ENCODE results near the gene PIGBOS1.
A peak's percentile ranks its signal among the peaks of the same experiment; 100 is the strongest.
"Not testable (repeated sequence)": the region's sequence is repeated elsewhere in the genome, so short reads cannot be mapped to it uniquely, and the experiment has no call there.

PIGBOS1 gene, protein sequence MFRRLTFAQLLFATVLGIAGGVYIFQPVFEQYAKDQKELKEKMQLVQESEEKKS

DNA sequence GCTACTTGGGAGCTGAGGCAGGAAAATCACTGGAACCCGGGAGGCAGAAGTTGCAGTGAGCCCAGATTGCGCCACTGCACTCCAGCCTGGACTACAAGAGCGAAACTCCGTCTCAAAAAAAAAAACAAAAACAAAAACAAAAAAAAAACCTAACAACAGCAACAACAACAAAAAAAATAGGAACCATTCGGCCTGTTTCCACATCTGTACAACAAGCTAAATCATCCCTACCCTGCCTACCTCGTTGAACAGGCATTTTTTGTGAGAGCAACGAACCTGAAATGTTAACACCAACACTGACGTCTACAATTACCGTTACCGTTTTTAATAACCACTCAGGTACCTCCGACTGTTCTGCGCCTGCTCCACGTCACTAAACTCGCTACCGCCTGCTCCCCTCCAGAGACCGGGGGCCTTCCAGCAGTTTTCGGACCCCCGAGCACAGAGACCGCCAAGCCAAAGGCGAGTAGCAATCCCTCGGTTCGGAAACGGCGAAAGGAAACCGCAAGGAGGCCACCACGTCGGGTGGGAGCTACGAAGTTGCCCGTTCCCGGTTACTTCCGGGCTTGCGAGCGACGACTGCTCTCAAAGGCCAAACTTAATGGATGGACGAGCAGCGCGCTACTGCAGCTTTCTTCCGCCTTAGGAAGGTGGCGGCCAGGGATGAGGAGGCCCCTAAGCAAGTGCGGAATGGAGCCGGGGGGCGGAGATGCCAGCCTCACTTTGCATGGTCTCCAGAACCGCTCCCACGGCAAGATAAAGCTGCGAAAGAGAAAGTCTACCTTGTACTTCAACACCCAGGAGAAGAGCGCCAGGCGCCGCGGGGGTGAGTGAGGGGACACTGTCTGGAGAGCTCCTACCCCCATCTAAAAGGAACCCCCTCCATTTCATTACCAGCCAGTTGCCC, at the start of gene PIGBOS1, which contains the start of gene PIGB:
Gene PIGBOS1 (minus strand): TSS at position 536 of the 907 bp plus-strand sequence. CDS start 1,331 bp downstream, outside the sequence.
Gene PIGB (plus strand): TSS at position 635 of the 907 bp plus-strand sequence. CDS start 29 bp downstream, at position 664.
- peak; percentile 89 for DNase-seq (ENCODE audit: low spot score)
- FAIRE-seq: no peak

DNA sequence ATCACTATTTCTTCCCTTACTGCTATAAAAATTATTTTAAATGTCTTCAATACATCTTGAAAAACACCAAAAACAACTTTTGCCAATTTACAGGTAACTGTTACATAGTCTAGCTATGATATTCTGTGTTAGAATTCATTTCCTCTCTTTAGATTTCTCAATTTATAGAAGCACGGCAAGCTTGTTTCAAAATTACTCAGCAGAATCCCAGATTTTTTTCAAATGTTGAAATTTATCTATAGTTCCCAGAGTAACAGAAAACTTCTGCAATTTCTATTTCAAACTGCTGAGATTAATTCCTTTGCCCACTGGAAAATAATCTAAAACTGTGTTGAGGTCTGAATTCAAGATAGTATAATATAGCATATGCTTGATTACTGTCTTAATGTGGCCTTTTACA, 48.1 kb upstream of the PIGBOS1 start:
- no peak for DNase-seq (ENCODE audit: low spot score)
- no peak for FAIRE-seq

DNA sequence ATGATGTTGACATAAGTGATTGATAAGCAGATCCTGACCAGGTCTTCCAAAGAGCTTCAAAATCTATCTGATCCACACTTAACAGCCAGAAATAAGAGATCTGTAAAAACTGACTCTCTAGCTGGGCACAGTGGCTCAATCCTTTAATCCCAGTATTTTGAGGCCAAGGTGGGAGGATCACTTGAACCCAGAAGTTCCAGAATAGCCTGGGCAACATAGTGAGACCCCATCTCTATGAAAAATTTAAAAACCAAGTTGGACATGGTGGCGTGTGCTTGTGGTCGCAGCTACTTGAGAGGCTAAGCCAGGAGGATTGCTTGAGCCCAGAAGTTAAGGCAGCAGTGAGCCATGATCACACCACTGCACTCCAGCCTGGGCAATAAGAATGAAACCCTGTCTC, 43.7 kb upstream of the PIGBOS1 start:
- no peak for DNase-seq (ENCODE audit: low spot score)
- FAIRE-seq: no peak

DNA sequence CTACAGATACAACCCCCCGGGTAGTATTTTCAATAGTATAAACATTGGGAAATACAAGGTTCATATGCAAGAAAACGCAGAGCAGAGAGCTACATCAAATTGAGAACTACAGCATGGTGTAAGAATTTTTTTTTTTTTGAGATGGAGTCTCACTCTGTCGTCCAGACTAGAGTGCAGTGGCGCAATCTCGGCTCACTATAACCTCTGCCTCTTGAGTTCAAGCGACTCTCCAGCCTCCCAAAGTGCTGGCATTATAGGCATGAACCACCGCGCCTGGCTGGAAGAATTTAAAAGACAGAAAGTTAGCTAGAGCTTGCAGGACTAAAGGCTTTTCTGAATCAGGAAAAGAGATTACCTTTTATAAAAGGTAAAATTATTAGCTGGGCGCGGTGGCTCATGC, 42.1 kb upstream of the PIGBOS1 start:
- FAIRE-seq: no peak
- no peak for DNase-seq (ENCODE audit: low spot score)

DNA sequence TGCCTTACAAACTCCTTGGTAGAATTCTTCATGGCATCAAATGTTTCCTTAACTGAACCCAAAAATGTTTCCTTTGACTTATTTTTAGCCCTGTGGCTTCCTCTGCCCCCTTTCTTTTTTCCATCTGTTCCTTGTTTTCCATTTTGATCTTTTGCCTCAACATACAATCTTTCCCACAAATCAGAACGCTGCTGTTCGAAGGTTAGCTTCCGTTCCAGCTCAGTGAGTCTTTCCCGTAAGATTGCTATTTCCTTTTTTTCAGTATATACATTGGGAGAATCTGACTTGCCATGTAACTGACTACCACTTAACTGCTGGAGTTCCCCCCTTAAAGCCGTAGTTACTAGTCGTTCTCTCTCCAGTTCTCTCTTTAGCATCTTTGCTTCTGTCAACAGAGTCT, 41.3 kb upstream of the PIGBOS1 start:
- FAIRE-seq (no peak), DNase-seq (ENCODE audit: low spot score) (no peak)

DNA sequence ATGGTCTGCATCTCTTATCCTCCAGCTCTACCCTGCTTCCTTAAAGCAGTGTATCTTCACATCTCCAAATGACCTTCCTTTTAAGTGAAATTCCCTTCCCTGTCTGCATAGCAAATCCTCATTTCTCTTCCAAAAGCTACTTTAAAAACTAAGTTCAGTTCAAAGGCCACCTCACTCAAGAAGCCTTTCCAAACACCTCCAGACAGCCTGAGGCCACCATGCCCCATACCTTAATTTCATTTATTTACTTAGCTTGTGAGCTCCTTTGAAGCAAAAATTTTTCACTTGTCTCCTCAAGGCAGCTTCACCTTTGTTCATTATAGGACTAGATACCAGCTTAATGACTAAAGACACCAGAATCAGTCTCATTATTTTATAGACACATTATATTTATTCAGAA, 39.5 kb upstream of the PIGBOS1 start:
- FAIRE-seq (no peak), DNase-seq (ENCODE audit: low spot score) (no peak)

DNA sequence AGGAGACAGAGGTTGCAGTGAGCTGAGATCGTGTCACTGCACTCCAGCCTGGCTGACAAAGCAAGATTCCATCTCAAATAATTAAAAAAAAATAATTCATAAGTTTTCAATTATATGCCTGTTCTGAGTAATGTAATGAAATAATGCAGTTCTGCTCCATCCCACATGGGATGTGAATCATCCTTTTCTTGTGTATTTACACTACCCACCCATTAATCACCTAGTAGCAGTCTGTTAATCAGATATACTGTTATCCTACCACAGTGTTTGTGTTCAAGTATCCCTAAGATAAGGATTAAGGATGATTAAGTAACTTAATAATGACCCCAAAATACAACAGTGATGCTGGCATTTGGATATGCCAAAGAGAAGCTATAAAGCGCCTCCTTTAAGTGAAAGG, 38.9 kb upstream of the PIGBOS1 start:
- FAIRE-seq: no peak
- no peak for DNase-seq (ENCODE audit: low spot score)

DNA sequence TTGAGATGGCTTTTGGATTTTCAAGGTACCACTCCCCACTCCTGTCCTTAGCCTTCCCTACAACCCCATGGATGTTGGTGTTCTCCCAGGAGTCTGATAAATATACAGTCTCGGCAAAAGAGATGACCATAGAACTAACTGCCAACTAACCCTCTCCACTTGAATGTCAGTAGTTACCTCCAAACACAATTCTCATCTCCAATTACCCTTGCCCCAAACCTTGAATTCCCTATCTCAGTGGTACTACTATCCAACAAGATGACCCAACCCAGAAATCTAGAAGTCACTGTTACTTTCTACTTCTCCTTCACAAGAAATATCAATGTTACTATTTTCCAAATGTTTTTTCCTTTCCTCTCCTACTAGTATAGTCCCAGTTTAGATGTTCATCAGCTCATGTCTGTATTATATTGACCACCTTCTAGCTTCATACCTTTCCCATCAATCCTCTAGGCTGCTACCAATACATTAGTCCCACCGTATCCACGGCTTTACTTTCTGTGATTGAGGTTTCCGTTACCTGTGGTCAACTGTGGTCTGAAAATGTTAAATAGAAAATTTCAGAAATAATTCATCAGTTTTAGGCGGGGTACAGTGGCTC, 38.2 kb upstream of the PIGBOS1 start:
- FAIRE-seq (no peak), DNase-seq (ENCODE audit: low spot score) (no peak)

DNA sequence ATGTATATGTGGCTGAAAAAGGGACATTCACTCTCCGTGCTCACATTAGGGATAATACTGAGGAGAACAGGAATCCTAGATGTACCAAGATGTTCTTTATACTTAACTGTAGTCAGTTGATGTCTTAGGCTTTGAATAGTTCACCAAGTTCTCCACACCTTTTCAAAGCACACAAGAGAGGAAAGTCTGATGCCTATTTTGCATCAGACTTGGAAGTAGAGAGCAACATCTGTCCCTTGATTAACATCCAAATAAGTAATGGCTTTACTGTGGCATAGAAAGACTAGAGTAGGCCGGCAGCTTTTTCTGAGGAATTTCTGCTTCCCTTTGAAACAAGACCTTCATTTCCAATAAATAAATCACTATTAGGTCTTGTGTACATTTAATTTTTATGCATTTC, 34.1 kb upstream of the PIGBOS1 start:
- DNase-seq (ENCODE audit: low spot score) (no peak), FAIRE-seq (no peak)

DNA sequence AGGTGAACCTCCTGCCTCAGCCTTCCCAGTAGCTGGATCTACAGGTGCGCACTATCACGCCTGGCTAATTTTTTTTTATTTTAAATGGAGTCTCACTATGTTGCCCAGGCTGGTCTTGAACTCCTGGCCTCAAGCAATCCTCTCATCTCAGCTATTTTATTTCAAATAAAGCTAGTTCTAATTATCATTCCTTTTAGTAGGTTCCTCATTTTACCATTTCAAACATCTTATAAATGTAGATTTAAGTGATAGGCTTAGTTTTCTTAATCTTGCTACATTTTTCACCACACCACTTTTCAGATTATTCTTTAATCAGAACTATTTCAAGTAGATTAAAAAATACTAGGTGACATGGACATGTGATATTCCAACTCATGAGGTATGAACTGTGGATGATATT, 30.4 kb upstream of the PIGBOS1 start:
- DNase-seq (ENCODE audit: low spot score): no peak
- FAIRE-seq: no peak

DNA sequence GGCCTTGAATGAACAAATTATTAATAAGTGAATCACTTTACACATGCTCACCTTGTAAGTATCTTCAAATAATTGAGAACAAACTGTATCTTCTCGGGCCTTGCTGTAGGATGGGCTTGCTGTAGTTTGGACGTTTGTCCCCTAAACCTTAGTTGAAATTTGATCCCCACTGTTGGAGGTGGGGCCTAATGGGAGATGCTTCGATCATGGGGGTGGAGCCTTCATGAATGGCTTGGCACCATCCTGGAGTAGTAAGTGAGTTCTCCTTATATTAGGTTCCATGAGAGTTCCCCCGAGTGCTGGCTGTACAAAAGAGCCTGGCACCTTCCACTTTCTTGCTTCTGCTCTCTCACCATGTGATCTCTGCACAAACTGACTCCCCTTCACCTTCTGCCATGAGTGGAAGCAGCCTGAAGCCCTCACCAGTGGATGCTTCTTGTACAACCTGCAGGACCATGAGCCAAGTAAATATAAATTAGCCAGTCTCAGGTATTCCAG, 29.4 kb upstream of the PIGBOS1 start:
- no peak for DNase-seq (ENCODE audit: low spot score)
- no peak for FAIRE-seq

DNA sequence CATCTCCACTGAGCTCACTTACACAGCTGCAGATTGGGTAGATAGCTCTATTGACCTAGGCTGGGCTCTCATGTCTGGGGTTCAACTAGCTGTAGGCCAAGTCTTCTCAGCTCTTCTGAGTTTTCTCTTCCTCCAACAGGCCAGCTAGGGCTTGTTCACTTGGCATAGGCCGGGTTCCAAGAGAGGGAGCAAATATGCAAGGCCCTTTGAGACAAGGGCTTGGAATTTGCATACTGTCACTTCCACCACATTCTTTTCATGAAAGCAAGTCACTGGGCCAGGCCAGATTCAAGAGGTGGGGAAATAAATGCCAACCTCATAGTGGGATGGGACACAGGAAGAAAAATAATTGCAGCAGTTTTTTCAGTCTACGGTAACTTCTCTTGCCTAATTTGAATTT, 25.3 kb upstream of the PIGBOS1 start:
- DNase-seq (ENCODE audit: low spot score): no peak

DNA sequence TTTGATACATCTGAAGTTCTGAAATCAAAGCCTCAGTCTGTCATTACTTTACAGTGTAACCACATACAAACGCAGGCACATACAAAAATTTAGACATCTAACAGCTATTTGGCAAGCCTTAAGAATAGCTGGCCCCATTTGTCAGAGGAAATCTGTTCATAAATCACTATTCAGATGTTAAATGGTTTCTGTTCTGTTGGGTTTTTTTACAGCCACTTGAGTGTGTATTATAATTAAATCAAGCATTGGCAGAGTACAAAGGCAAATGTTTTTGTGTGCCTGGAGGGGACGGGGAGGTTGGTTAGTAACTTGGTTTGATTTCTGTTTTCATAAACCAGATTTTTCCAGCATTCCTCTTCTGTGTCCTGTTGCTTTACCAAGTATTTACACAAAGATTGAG, 24.2 kb upstream of the PIGBOS1 start:
- DNase-seq (ENCODE audit: low spot score) (no peak), FAIRE-seq (no peak)

More for the DNA sequence above, 25.3 kb upstream of the PIGBOS1 start:
- FAIRE-seq: no peak

DNA sequence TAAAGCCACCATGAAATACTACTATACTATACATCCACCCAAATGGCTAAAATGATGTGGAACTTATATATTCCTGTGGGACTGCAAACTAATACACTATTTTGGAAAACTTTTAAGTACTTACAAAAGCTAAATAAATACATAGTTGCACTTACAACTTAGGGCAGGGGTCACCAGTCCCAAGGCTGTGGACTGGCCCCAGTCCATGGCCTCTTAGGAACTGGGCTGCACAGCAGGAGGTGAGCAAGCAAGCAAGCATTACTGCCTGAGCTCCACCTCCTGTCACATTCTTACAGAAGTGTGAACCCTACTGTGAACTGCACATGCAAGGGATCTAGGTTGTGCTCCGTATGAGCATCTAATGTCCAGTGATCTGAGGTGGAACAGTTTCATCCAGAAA, 18.2 kb upstream of the PIGBOS1 start:
- no peak for FAIRE-seq
- no peak for DNase-seq (ENCODE audit: low spot score)

DNA sequence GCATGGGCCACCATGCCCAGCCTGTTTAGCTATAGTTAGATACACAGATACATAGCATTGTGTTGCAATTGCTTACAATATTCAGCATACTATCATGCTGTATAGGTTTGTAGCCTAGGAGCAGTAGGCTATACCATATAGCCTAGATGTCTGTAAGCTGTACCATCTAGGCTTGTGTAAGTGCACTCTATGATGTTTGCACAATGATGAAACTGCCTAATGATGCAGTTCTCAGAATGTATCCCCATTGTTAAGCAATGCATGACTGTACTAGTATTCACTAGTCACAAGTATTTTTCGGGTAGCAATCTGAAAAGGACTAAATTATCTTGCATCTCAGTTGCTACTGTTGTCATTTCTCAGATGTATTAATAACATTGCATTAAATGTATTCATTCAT, 16.1 kb upstream of the PIGBOS1 start:
- DNase-seq (ENCODE audit: low spot score) (no peak), FAIRE-seq (no peak)

DNA sequence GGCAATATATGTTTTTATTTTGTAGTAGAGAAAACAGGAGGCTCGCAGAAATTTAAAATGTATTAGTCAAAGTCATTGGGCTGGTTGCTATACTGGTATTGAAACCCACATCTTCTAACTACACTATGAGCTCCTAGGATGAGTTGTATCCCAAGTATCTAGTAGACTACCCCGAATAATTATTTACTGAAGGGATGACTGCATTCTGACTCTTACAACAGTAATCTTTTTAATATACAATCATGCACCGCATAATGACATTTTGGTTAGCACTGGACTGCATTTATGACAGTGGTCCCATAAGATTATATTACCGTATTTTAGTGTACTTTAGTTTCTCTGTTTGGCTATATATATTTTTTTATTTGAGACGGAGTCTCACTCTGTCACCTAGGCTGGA, 15.4 kb upstream of the PIGBOS1 start:
- FAIRE-seq (no peak), DNase-seq (ENCODE audit: low spot score) (no peak)

DNA sequence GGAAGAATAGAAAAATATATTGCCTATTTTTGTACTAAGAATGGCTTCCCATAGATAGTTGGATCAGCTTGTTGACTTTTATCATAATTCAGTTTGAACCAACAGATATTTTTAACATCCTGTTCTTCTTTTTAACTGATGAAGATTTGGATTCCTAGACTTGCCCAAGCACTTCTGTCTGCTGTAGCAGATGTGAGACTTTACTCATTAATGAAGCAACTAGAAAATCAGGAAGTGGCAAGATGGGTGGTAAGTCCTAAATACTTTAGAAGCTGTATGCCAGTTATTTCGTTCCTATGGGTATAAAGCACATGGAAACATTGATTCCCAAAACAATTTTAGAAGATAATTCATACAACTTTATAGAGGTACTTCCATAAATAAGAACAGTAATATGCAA, 8.5 kb upstream of the PIGBOS1 start:
- DNase-seq (ENCODE audit: low spot score) (no peak), FAIRE-seq (no peak)

DNA sequence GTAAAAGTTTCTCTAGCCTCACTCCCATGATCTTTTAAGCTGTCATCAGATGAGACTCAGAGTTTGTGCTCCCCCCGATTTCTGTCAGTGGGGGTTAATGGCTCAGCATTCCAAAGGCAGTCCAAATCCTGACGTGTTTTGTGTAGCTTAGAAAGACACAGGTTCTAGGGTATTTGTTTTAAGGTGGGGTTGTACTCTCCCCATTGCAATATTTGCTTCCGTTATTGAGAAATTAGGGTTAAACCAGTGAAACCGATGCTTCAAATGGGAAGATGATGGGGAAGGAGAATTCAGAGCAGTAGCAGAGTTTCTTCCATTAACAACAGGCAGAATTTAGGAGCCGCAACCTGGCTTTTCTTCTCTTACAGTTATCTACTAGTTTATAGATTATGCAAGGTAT, 3.5 kb upstream of the PIGBOS1 start:
- DNase-seq (ENCODE audit: low spot score) (no peak), FAIRE-seq (no peak)

DNA sequence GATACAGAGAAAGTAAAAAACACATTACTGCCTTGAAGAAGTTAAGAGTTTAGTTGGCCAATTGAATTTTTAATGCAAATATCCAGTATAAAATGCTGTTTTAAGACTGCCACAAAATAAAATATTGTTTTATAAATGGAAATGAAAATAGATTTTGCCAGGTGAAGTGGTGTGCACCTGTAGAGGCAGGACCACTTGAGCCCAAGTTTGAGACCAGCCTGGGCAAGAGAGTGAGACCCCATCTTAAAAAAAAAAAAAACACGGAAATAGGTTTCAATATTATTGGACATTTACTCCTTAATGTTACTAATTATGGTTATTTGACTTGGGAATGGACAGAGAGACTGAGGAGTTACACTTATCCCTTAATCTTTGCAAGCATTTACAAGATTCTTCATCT, 2.0 kb upstream of the PIGBOS1 start:
- no peak for DNase-seq (ENCODE audit: low spot score)
- FAIRE-seq: no peak

DNA sequence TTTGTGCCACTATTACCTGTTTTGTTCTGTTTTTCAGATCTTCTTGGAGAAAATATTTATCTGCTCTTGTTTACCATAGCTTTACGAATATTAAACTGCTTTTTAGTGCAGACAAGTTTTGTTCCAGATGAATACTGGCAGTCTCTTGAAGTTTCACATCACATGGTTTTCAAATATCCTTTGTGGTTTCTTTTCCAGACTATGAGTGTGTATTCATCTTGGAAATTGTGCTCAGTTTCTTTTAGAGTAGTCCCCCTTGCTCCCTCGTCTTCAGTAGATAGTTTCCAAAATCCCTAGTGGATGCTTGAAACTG, 1.3 kb upstream of the PIGBOS1 start:
- FAIRE-seq: no peak
- no peak for DNase-seq (ENCODE audit: low spot score)

DNA sequence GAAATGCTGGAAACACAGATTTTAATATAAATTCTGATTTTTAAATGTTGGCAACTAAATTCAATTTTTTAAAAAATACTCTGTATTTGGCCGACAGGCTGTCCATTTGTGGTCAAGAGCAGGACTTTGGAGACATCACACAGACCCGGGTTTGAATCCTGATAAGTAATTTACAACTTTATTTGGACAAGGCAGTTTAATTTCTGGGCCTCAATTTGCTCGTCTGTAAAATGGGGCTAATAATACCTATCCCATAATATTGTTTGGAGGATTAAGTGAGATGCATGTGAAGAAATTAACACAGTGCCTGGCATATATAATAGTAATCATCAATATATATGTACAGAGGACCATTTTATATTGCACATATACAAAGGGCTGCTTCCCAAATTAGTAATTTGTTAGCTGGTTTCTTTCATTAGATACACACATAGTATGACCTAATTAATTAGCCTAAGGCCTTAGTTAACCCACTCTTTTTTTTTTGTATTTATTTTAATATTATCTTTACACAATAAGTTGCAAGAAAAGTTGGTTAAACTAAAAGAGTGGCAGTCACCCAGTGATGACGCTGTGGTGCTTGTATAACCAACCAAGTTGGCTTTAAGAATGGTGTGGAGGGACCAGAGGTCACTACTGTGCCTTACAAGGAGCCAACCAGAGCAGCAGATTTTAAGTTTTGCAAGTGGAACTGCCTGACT, 764 bp upstream of the PIGBOS1 start:
- FAIRE-seq: no peak

DNA sequence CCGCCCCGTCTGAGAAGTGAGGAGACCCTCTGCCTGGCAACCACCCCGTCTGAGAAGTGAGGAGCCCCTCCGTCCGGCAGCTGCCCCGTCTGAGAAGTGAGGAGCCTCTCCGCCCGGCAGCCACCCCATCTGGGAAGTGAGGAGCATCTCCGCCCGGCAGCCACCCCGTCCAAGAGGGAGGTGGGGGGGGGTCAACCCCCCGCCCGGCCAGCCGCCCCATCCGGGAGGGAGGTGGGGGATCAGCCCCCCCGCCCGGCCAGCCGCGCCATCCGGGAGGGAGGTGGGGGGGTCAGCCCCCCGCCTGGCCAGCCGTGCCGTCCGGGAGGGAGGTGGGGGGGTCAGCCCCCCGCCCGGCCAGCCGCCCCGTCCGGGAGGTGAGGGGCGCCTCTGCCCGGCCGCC, 16.1 kb downstream of the PIGBOS1 start:
- not testable (repeated sequence) for FAIRE-seq; DNase-seq (ENCODE audit: low spot score)

More for the DNA sequence above, 764 bp upstream of the PIGBOS1 start:
- DNase-seq (ENCODE audit: low spot score): no peak
